Measurements from ENCODE around the gene PDLIM5.
A peak's percentile ranks its signal among the peaks of the same experiment; 100 is the strongest.

The PDLIM5 gene

DNA sequence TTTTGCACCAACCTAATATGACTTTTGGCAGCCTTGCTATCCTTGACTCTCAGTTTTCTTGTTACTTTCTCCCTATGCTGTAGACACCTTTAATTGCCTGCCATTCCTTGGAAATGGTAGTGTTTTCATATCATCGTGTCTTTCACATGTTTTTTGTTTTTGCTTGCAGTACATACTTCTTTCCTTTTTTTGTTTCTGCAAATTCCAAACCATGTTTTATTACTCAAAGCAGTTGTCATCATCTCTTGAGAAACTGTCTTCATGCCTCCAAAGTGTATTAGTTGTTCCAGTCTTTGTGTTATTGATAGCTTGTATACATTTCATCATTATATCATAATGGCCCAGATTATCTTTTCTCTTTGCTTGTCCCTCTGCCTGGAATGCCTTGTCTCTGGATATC is 57.1 kb downstream of the PDLIM5 start:
- TF ChIP-seq FOXM1 (IDR thresholded peaks at IDR 0.05; ENCODE audit: borderline replicate concordance, low read depth) (no peak), NFIC (IDR thresholded peaks at IDR 0.05) (no peak), EGR1 (IDR thresholded peaks at IDR 0.05) (no peak), REST (IDR thresholded peaks at IDR 0.05; ENCODE audit: low read depth) (no peak), ZBTB7A (IDR thresholded peaks at IDR 0.05; ENCODE audit: low read depth) (no peak), TAF1 (IDR thresholded peaks at IDR 0.05; ENCODE audit: low read depth) (no peak), USF1 (IDR thresholded peaks at IDR 0.05) (no peak), TCF12 (IDR thresholded peaks at IDR 0.05; ENCODE audit: low read depth) (no peak)
- TF ChIP-seq, protein P1, sequence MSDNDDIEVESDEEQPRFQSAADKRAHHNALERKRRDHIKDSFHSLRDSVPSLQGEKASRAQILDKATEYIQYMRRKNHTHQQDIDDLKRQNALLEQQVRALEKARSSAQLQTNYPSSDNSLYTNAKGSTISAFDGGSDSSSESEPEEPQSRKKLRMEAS (IDR thresholded peaks at IDR 0.05), result no peak

DNA sequence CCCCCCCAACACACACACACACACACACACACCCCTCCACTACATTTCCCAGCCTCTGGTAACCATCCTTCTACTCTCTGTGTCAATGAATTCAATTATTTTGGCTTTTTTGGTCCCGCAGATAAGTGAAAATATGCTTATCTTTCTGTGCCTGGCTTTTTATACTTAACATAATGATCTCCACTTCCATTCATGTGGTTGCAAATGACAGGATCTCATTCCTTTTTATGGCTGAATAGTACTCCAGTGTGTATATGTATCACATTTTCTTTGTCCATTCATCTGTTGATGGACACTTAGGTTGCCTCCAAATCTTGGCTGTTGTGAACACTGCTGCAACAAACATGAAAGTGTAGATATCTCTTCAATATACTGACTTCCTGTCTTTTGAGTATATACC is 59.8 kb downstream of the PDLIM5 start:
- TF ChIP-seq NFIC (IDR thresholded peaks at IDR 0.05) (no peak), ZBTB7A (IDR thresholded peaks at IDR 0.05; ENCODE audit: low read depth) (no peak), RAD21 (IDR thresholded peaks at IDR 0.05; ENCODE audit: low read depth) (no peak), USF1 (IDR thresholded peaks at IDR 0.05) (no peak), YY1 (IDR thresholded peaks at IDR 0.05; ENCODE audit: low read depth) (no peak), CREB1 (IDR thresholded peaks at IDR 0.05; ENCODE audit: low read depth) (no peak)

GRCh38 chr4:94515365-94515764 is 63.6 kb downstream of the PDLIM5 start:
- no peak for TF ChIP-seq TAF1 (IDR thresholded peaks at IDR 0.05; ENCODE audit: low read depth)
- no peak for TF ChIP-seq NFIC (IDR thresholded peaks at IDR 0.05)
- no peak for TF ChIP-seq FOXM1 (IDR thresholded peaks at IDR 0.05; ENCODE audit: borderline replicate concordance, low read depth)
- TF ChIP-seq YY1 (IDR thresholded peaks at IDR 0.05; ENCODE audit: low read depth), result no peak
- no peak for TF ChIP-seq TCF12 (IDR thresholded peaks at IDR 0.05; ENCODE audit: low read depth)
- TF ChIP-seq USF1 (IDR thresholded peaks at IDR 0.05), result no peak
- TF ChIP-seq EGR1 (IDR thresholded peaks at IDR 0.05), result no peak
- TF ChIP-seq, protein P1 (IDR thresholded peaks at IDR 0.05), result no peak
- TF ChIP-seq TEAD4 (IDR thresholded peaks at IDR 0.05), result no peak
- TF ChIP-seq CREB1 (IDR thresholded peaks at IDR 0.05; ENCODE audit: low read depth), result no peak
- no peak for TF ChIP-seq RAD21 (IDR thresholded peaks at IDR 0.05; ENCODE audit: low read depth)

- TF ChIP-seq EGR1 (IDR thresholded peaks at IDR 0.05) (no peak), EP300 (IDR thresholded peaks at IDR 0.05; ENCODE audit: borderline replicate concordance) (no peak), TEAD4 (IDR thresholded peaks at IDR 0.05) (no peak), ZBTB7A (IDR thresholded peaks at IDR 0.05; ENCODE audit: low read depth) (no peak), CREB1 (IDR thresholded peaks at IDR 0.05; ENCODE audit: low read depth) (no peak), RAD21 (IDR thresholded peaks at IDR 0.05; ENCODE audit: low read depth) (no peak), NFIC (IDR thresholded peaks at IDR 0.05) (no peak), USF1 (IDR thresholded peaks at IDR 0.05) (no peak), TAF1 (IDR thresholded peaks at IDR 0.05; ENCODE audit: low read depth) (no peak), REST (IDR thresholded peaks at IDR 0.05; ENCODE audit: low read depth) (no peak), CEBPB (IDR thresholded peaks at IDR 0.05) (no peak), TCF12 (IDR thresholded peaks at IDR 0.05; ENCODE audit: low read depth) (no peak), FOXM1 (IDR thresholded peaks at IDR 0.05; ENCODE audit: borderline replicate concordance, low read depth) (no peak), YY1 (IDR thresholded peaks at IDR 0.05; ENCODE audit: low read depth) (no peak)
- TF ChIP-seq, protein P1 (IDR thresholded peaks at IDR 0.05), result no peak
Measured at GRCh38 chr4:94516067-94516466, 64.3 kb downstream of the PDLIM5 start.

- TF ChIP-seq CEBPB (IDR thresholded peaks at IDR 0.05) (0 out of 2 replicates have a peak, but pooled peaks have one; percentile 48), EP300 (IDR thresholded peaks at IDR 0.05; ENCODE audit: borderline replicate concordance) (no peak)
Measured at GRCh38 chr4:94516999-94517398, 65.3 kb downstream of the PDLIM5 start.
